Osteoblast (primary cell): ENCODE measurements around the gene ELMO1. TPM values are rescaled to one million over a fixed set of nuclear protein-coding genes. Genes with fewer than 3 reads are reported as not detected.

Source experiments
- DNase-seq: peaks from one replicate; pipeline ENCODE4 v3.0.0; 2011; ENCODE audit warnings: low spot score, mixed read lengths; ENCODE audit not compliant: insufficient read length; ENCODE audit errors: missing footprints
- H2AFZ ChIP-seq: 2 replicates; pipeline ENCODE4 v1.6.0; 2011; ENCODE audit warnings: mild to moderate bottlenecking, low read length
- H3K27ac ChIP-seq: 2 replicates; pipeline ENCODE4 v1.5.1; 2011; ENCODE audit warnings: mild to moderate bottlenecking, low read depth, low read length, moderate library complexity
- H3K27me3 ChIP-seq: 2 replicates; pipeline ENCODE4 v1.6.0; 2012; ENCODE audit warnings: mild to moderate bottlenecking, control low read depth, inconsistent platforms, low read length, moderate library complexity; ENCODE audit not compliant: insufficient read depth
- H3K36me3 ChIP-seq: 2 replicates; pipeline ENCODE4 v1.5.1; 2011; ENCODE audit warnings: mild to moderate bottlenecking, low read length, control low read depth, moderate library complexity; ENCODE audit not compliant: insufficient read depth
- H3K4me1 ChIP-seq: 2 replicates; pipeline ENCODE4 v1.5.1; 2011; ENCODE audit warnings: mild to moderate bottlenecking, low read length, control low read depth, moderate library complexity; ENCODE audit not compliant: insufficient read depth
- H3K4me2 ChIP-seq: 2 replicates; pipeline ENCODE4 v1.6.0; 2011; ENCODE audit warnings: mild to moderate bottlenecking, low read length; ENCODE audit not compliant: insufficient read depth
- H3K4me3 ChIP-seq: fragments of 200-600 bp; sonication (generic); 3 replicates; pipeline ENCODE4 v1.5.1; 2012; ENCODE audit warnings: mild to moderate bottlenecking, low read length, inconsistent platforms; ENCODE audit not compliant: insufficient read depth
- H3K79me2 ChIP-seq: 2 replicates; pipeline ENCODE4 v1.6.0; 2012; ENCODE audit warnings: mild to moderate bottlenecking, low read length, control low read depth, inconsistent platforms; ENCODE audit not compliant: insufficient read depth
- H3K9me3 ChIP-seq: 2 replicates; pipeline ENCODE4 v1.5.1; 2011; ENCODE audit warnings: low read depth, low read length, control low read depth
- H4K20me1 ChIP-seq: 2 replicates; pipeline ENCODE4 v1.6.0; 2012; ENCODE audit warnings: mild to moderate bottlenecking, low read length, control low read depth; ENCODE audit not compliant: insufficient read depth
- CTCF ChIP-seq: IDR thresholded peaks from 2 replicates; pipeline ENCODE4 v1.5.1; 2011; ENCODE audit warnings: mild to moderate bottlenecking, low read depth, low read length, moderate library complexity; ENCODE audit errors: extremely low read depth
- total RNA-seq: library from RNA; depleted of rRNA; stranded (reverse); fragments of >200 nt; gene quantifications from 2 replicates; pipeline ENCODE4 v1.2.3, GENCODE V29; 2012

The ELMO1 gene
- total RNA-seq, 1 donor: 2.2 TPM

- TF ChIP-seq CTCF: no peak
- Histone ChIP-seq H4K20me1 (no peaks in the 10 kb centered on the region), H3K4me2 (no peak overlapping the region), H2AFZ (no peak overlapping the region), H3K27ac (no peak overlapping the region), H3K36me3 (no peaks in the 10 kb centered on the region), H3K4me1 (no peaks in the 10 kb centered on the region), H3K27me3 (no peaks in the 10 kb centered on the region), H3K79me2 (no peaks in the 10 kb centered on the region), H3K4me3 (no peak overlapping the region), H3K9me3 (no peaks in the 10 kb centered on the region)
- no peak for DNase-seq
Measured at GRCh38 chr7:36870625-36871354, 577.9 kb downstream of the ELMO1 start.

GRCh38 chr7:36868727-36869411 is 579.8 kb downstream of the ELMO1 start:
- no peaks in the 10 kb centered on the region for H3K27me3 ChIP-seq
- no peak overlapping the region for H2AFZ ChIP-seq
- H3K79me2 ChIP-seq: no peaks in the 10 kb centered on the region
- no peaks in the 10 kb centered on the region for H3K4me1 ChIP-seq
- H3K27ac ChIP-seq: no peak overlapping the region
- no peak for DNase-seq
- H3K4me2 ChIP-seq: no peak overlapping the region
- H4K20me1 ChIP-seq: no peaks in the 10 kb centered on the region
- H3K4me3 ChIP-seq: no peak overlapping the region
- no peaks in the 10 kb centered on the region for H3K36me3 ChIP-seq
- no peaks in the 10 kb centered on the region for H3K9me3 ChIP-seq
- no peak for TF ChIP-seq CTCF

- Histone ChIP-seq H2AFZ (no peak overlapping the region), H3K9me3 (no peaks in the 10 kb centered on the region), H3K27me3 (no peaks in the 10 kb centered on the region), H3K4me3 (no peak overlapping the region), H3K27ac (no peak overlapping the region), H3K4me2 (no peak overlapping the region), H3K4me1 (no peaks in the 10 kb centered on the region), H3K79me2 (no peaks in the 10 kb centered on the region), H4K20me1 (no peaks in the 10 kb centered on the region), H3K36me3 (no peaks in the 10 kb centered on the region)
- TF ChIP-seq CTCF: no peak
- no peak for DNase-seq
Measured at GRCh38 chr7:36865019-36865418, 583.6 kb downstream of the ELMO1 start.

- H3K36me3 ChIP-seq: no peaks in the 10 kb centered on the region
- H2AFZ ChIP-seq: no peak overlapping the region
- H3K79me2 ChIP-seq: no peaks in the 10 kb centered on the region
- no peaks in the 10 kb centered on the region for H3K27me3 ChIP-seq
- no peak for TF ChIP-seq CTCF
- no peak for DNase-seq
- no peaks in the 10 kb centered on the region for H3K4me1 ChIP-seq
- no peak overlapping the region for H3K4me2 ChIP-seq
- H3K9me3 ChIP-seq: no peaks in the 10 kb centered on the region
- H3K4me3 ChIP-seq: no peak overlapping the region
- H4K20me1 ChIP-seq: no peaks in the 10 kb centered on the region
- no peak overlapping the region for H3K27ac ChIP-seq
Measured at GRCh38 chr7:36863901-36864701, 584.6 kb downstream of the ELMO1 start.
